Fibroblast of lung (primary cell): ENCODE measurements around the gene STKLD1. TPM values are rescaled to one million over a fixed set of nuclear protein-coding genes. Genes with fewer than 3 reads are reported as not detected.
A peak's percentile ranks its signal among the peaks of the same experiment; 100 is the strongest.

Experiments
- DNase-seq, 2 donors: peaks; one replicate each; pipeline versions ENCODE4 v3.0.0 to v3.0.0-alpha.2; 2010; ENCODE audit warnings: low read depth in 2 of 2
- H2AFZ ChIP-seq: 2 replicates; pipeline ENCODE4 v1.5.1; 2012; ENCODE audit warnings: low read length, control low read depth, inconsistent platforms
- H3K27ac ChIP-seq: 2 replicates; pipeline ENCODE4 v1.5.1; 2011; ENCODE audit warnings: low read length, control low read depth; ENCODE audit not compliant: insufficient read depth
- H3K27me3 ChIP-seq: 2 replicates; pipeline ENCODE4 v1.5.1; 2011; ENCODE audit warnings: mild to moderate bottlenecking, low read length; ENCODE audit not compliant: control insufficient read depth, insufficient read depth
- H3K36me3 ChIP-seq: 2 replicates; pipeline ENCODE4 v1.5.1; 2011; ENCODE audit warnings: low read length; ENCODE audit not compliant: control insufficient read depth, insufficient read depth
- H3K4me1 ChIP-seq: 2 replicates; pipeline ENCODE4 v1.5.1; 2011; ENCODE audit warnings: low read length; ENCODE audit not compliant: control insufficient read depth, insufficient read depth; ENCODE audit errors: extremely low read depth
- H3K4me2 ChIP-seq: 2 replicates; pipeline ENCODE4 v1.5.1; 2011; ENCODE audit warnings: low read length, control low read depth; ENCODE audit not compliant: insufficient read depth; ENCODE audit errors: extremely low read depth
- H3K4me3 ChIP-seq, 4 experiments: fragments of 200-600 bp in 1 of 4; sonication (generic) in 1 of 4; replicated peaks in 1 of 4; 2 replicates each; pipeline ENCODE4 v1.5.1; 2011 to 2016; ENCODE audit warnings: low read length in 4 of 4, low read depth in 3 of 4, mild to moderate bottlenecking in 3 of 4, control low read depth in 2 of 4, inconsistent platforms in 1 of 4, mixed read lengths in 1 of 4; ENCODE audit not compliant: insufficient read depth in 1 of 4; ENCODE audit errors: control extremely low read depth in 1 of 4
- H3K79me2 ChIP-seq: 2 replicates; pipeline ENCODE4 v1.5.1; 2012; ENCODE audit warnings: mild to moderate bottlenecking, low read length, inconsistent platforms; ENCODE audit not compliant: control insufficient read depth, insufficient read depth
- H3K9ac ChIP-seq: 2 replicates; pipeline ENCODE4 v1.5.1; 2011; ENCODE audit warnings: mild to moderate bottlenecking, low read length, control low read depth; ENCODE audit not compliant: insufficient read depth
- H3K9me3 ChIP-seq: 2 replicates; pipeline ENCODE4 v1.5.1; 2012; ENCODE audit warnings: low read depth, low read length; ENCODE audit not compliant: control insufficient read depth, insufficient read depth
- H4K20me1 ChIP-seq: 2 replicates; pipeline ENCODE4 v1.5.1; 2011; ENCODE audit warnings: low read length; ENCODE audit not compliant: control insufficient read depth, insufficient read depth; ENCODE audit errors: extremely low read depth
- EZH2 ChIP-seq: IDR thresholded peaks from 2 replicates; pipeline ENCODE4 v1.5.1; 2012; ENCODE audit warnings: low read length, control low read depth, mild to moderate bottlenecking; ENCODE audit errors: missing control alignments
- polyA plus RNA-seq, 2 donors: library from polyadenylated mRNA; depleted of rRNA in 1 of 2; stranded (reverse) in 1 of 2; unstranded in 1 of 2; fragments of >200 nt; gene quantifications; 2 replicates each; pipeline ENCODE4 v1.2.1, GENCODE V29; 2011 to 2012; ENCODE audit warnings: missing spikeins in 1 of 2
- total RNA-seq: library from RNA; depleted of rRNA; stranded (reverse); fragments of >200 nt; gene quantifications from 2 replicates; pipeline ENCODE4 v1.2.1, GENCODE V29; 2014
- TF ChIP-seq, protein P1 (sequence below), 2 donors: IDR thresholded peaks in 1 of 2; conservative IDR thresholded peaks in 1 of 2; 1 replicate in 1 of 2; 2 replicates in 1 of 2; pipeline ENCODE4 v1.5.1; 2011 to 2012; ENCODE audit warnings: low read length in 2 of 2, control low read depth in 1 of 2, inconsistent platforms in 1 of 2, low read depth in 1 of 2, mild to moderate bottlenecking in 1 of 2

Gene STKLD1
- total and polyA plus RNA-seq, 2 donors (not counting 1 experiment from before 2014, with no cell fraction given) = 0.79 to 0.99 TPM

DNA sequence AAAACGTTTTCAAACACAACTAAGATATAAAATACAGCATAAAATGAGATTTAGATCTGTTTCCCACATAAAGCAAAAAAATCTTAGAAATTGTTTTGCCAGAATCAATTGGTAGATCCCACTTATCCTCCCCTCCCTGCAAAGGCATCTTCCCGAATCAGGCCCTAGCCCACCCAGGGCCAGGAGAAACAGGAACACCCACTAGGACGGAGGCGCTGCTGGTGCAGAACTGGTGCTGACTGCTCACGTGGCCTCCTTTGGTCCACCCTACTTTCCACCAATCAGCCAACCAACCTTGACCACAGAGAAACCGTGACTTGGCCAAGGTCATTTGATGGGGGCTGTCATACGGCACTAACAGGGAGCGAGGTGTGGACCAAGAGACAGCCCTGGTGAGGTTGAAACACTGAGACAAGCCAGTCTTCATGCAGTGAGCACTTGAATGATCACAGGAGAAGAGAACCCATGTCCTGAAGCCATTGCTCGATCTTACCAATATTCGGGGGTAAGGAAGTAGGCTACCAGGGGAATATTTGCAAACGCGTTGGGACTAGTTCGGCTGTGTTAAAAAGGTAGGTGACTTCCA, 14.6 kb upstream of the STKLD1 start:
- Histone ChIP-seq H3K27me3 (no peaks in the 10 kb centered on the region), H3K27ac (no peak overlapping the region), H3K4me1 (peaks cover 6% of the 10 kb centered on the region), H3K79me2 (peaks cover 37% of the 10 kb centered on the region), H3K9ac (no peak overlapping the region), H3K4me3 (no peak overlapping the region), H2AFZ (no peak overlapping the region), H4K20me1 (no peaks in the 10 kb centered on the region), H3K9me3 (no peaks in the 10 kb centered on the region), H3K36me3 (peaks cover 45% of the 10 kb centered on the region), H3K4me2 (no peak overlapping the region)
- DNase-seq = no peak
- TF ChIP-seq, protein P1, sequence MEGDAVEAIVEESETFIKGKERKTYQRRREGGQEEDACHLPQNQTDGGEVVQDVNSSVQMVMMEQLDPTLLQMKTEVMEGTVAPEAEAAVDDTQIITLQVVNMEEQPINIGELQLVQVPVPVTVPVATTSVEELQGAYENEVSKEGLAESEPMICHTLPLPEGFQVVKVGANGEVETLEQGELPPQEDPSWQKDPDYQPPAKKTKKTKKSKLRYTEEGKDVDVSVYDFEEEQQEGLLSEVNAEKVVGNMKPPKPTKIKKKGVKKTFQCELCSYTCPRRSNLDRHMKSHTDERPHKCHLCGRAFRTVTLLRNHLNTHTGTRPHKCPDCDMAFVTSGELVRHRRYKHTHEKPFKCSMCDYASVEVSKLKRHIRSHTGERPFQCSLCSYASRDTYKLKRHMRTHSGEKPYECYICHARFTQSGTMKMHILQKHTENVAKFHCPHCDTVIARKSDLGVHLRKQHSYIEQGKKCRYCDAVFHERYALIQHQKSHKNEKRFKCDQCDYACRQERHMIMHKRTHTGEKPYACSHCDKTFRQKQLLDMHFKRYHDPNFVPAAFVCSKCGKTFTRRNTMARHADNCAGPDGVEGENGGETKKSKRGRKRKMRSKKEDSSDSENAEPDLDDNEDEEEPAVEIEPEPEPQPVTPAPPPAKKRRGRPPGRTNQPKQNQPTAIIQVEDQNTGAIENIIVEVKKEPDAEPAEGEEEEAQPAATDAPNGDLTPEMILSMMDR (conservative IDR thresholded peaks at IDR 0.05 in 1 of 2, IDR thresholded peaks at IDR 0.05 in 1 of 2; ENCODE audit: low read depth in 1 of 2, low read length in 2 of 2) = no peak
- no peak for TF ChIP-seq EZH2

DNA sequence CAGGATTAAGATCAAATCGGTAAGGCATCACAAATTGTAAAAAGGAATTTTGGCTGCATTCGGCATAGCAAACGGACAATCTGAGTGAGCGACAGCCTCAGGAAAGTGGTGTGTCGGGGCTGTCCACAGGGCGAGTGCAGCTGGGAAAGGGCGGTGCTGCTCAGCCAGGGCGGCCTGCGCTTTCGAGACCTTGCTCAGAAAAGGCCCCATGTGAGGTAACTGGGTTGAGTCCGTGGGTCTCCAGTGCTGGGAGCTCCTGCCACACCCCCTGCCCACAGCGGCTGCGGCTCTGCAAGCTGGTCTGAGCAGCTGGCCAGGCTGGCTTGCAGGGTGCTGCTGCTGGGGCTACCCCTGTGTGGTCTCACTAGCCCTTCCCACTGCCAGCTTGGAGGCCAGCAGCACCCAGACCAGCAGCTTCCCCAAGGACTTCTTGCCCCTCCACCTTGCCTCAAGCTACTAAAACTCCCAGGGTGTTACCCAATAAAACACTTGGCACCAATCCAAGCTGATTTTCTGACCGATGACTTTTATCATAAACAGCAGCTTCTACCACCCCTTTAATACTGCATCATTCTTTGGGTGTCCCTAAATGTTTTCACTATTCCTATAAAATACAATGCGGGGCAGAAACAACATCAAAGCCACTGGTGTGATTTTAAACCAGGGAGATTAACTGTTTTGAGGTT, 13.7 kb upstream of the STKLD1 start:
- H3K4me1 ChIP-seq = peaks cover 6% of the 10 kb centered on the region
- no peak for TF ChIP-seq EZH2
- TF ChIP-seq, protein P1 (conservative IDR thresholded peaks at IDR 0.05 in 1 of 2, IDR thresholded peaks at IDR 0.05 in 1 of 2; ENCODE audit: low read depth in 1 of 2, low read length in 2 of 2) = no peak
- DNase-seq = peak in 1 of 2 donors; percentile 61
- no peaks in the 10 kb centered on the region for H3K9me3 ChIP-seq
- no peak overlapping the region for H3K9ac ChIP-seq
- no peaks in the 10 kb centered on the region for H3K27me3 ChIP-seq
- no peak overlapping the region for H3K27ac ChIP-seq
- peaks cover 46% of the 10 kb centered on the region for H3K79me2 ChIP-seq
- H3K4me2 ChIP-seq = no peak overlapping the region
- no peak overlapping the region for H3K4me3 ChIP-seq
- H4K20me1 ChIP-seq = peaks cover 2% of the 10 kb centered on the region
- H3K36me3 ChIP-seq = peaks cover 53% of the 10 kb centered on the region
- H2AFZ ChIP-seq = no peak overlapping the region

DNA sequence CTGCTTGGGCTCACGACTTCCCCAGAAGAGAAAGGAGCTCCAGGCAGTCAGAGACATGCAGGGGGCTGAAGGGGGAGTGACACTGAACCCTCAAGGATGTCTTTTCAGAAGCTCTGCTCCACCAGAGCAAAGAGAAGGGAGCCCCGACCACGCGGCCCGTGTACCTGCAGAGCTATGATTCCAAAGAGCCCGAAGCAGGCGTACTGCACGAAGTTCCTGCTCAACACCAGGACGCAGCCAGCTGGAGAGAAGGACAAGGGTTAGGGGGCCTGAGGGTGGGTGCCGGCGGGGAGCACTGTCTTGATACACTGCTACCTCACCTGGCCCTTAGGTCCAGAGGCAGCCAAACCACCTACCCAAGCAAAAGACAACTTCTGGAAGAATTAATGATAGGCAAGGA, 9.7 kb upstream of the STKLD1 start:
- H3K9me3 ChIP-seq = no peaks in the 10 kb centered on the region
- H3K4me2 ChIP-seq = no peak overlapping the region
- H3K27ac ChIP-seq = no peak overlapping the region
- H4K20me1 ChIP-seq = peaks cover 5% of the 10 kb centered on the region
- peaks cover 83% of the 10 kb centered on the region for H3K79me2 ChIP-seq
- no peak overlapping the region for H2AFZ ChIP-seq
- H3K27me3 ChIP-seq = no peaks in the 10 kb centered on the region
- peaks cover 63% of the 10 kb centered on the region for H3K36me3 ChIP-seq
- no peak overlapping the region for H3K9ac ChIP-seq
- DNase-seq = no peak
- TF ChIP-seq, protein P1 (conservative IDR thresholded peaks at IDR 0.05 in 1 of 2, IDR thresholded peaks at IDR 0.05 in 1 of 2; ENCODE audit: low read depth in 1 of 2, low read length in 2 of 2) = no peak
- no peak for TF ChIP-seq EZH2
- H3K4me1 ChIP-seq = peaks cover 10% of the 10 kb centered on the region
- no peak overlapping the region for H3K4me3 ChIP-seq
